ACC112 (cell line): ENCODE data around the gene ZNF561.
"Not testable (repeated sequence)": the region's sequence is repeated elsewhere in the genome, so short reads cannot be mapped to it uniquely, and the experiment has no call there.

Experiments
- H2AFZ ChIP-seq: fragments of 200-600 bp; sonication (generic); one replicate; pipeline ENCODE4 v1.6.0; 2017; ENCODE audit warnings: antibody characterized with exemption, low read length; ENCODE audit not compliant: unreplicated experiment
- H3K27ac ChIP-seq: fragments of 200-600 bp; sonication (generic); 2 replicates; pipeline ENCODE4 v1.5.1; 2014; ENCODE audit warnings: low read depth, mild to moderate bottlenecking, antibody characterized with exemption, low read length, moderate library complexity
- H3K27me3 ChIP-seq: fragments of 200-600 bp; sonication (generic); 2 replicates; pipeline ENCODE4 v1.6.1; 2014; ENCODE audit warnings: mild to moderate bottlenecking, antibody characterized with exemption, low read length, moderate library complexity, mixed read lengths; ENCODE audit not compliant: insufficient read depth
- H3K36me3 ChIP-seq: fragments of 200-600 bp; sonication (generic); 2 replicates; pipeline ENCODE4 v1.6.1; 2016; ENCODE audit warnings: mild to moderate bottlenecking, antibody characterized with exemption, low read length, moderate library complexity, mixed read lengths; ENCODE audit not compliant: insufficient read depth
- H3K4me1 ChIP-seq: fragments of 200-600 bp; sonication (generic); one replicate; pipeline ENCODE4 v1.6.1; 2016; ENCODE audit warnings: low read length, mixed read lengths; ENCODE audit not compliant: insufficient read depth, unreplicated experiment, control insufficient read depth
- H3K4me3 ChIP-seq: fragments of 200-600 bp; sonication (generic); 2 replicates; pipeline ENCODE4 v1.5.1; 2014; ENCODE audit warnings: mild to moderate bottlenecking, low read depth, low read length
- H3K79me2 ChIP-seq: fragments of 200-600 bp; sonication (generic); one replicate; pipeline ENCODE4 v1.6.0; 2016; ENCODE audit warnings: low read length; ENCODE audit not compliant: control insufficient read depth, unreplicated experiment, insufficient read depth

ZNF561 gene

DNA sequence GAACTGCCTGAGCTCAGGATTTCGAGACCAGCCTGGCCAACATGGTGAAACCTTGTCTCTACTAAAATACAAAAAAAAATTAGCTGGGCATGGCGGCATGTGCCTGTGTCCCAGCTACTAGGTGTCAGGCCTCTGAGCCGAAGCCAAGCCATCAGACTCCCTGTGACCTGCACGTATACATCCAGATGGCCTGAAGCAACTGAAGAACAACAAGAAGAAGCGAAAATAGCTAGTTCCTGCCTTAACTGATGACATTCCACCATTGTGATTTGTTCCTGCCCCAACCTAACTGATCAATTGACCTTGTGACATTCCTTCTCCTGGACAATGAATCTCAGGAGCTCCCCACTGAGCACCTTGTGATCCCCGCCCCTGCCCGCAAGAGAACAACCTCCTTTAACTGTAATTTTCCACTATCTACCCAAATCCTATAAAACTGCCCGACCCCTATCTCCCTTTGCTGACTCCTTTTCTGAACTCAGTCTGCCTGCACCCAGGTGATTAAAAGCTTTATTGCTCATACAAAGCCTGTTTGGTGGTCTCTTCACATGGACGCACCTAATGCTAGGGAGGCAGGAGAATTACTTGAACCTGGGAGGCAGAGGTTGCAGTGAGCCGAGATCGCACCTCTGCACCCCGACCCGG is 38.8 kb downstream of the ZNF561 start:
- H3K79me2 ChIP-seq: peaks cover 67% of the 10 kb centered on the region
- not testable (repeated sequence) for H3K4me3 ChIP-seq, H3K27me3 ChIP-seq, H2AFZ ChIP-seq, H3K27ac ChIP-seq, H3K4me1 ChIP-seq
- peaks cover 29% of the 10 kb centered on the region for H3K36me3 ChIP-seq

GRCh38 chr19:9580728-9581127 is 40.3 kb downstream of the ZNF561 start:
- Histone ChIP-seq H3K4me3 (no peak overlapping the region), H3K4me1 (no peaks in the 10 kb centered on the region), H3K27me3 (no peaks in the 10 kb centered on the region), H3K79me2 (peaks cover 82% of the 10 kb centered on the region), H2AFZ (no peak overlapping the region), H3K36me3 (peaks cover 35% of the 10 kb centered on the region), H3K27ac (no peak overlapping the region)

GRCh38 chr19:9570255-9570654 is 50.8 kb downstream of the ZNF561 start:
- no peak overlapping the region for H3K4me3 ChIP-seq
- H3K79me2 ChIP-seq: peaks cover 79% of the 10 kb centered on the region
- H3K4me1 ChIP-seq: no peaks in the 10 kb centered on the region
- H3K36me3 ChIP-seq: peaks cover 70% of the 10 kb centered on the region
- H3K27me3 ChIP-seq: no peaks in the 10 kb centered on the region
- H3K27ac ChIP-seq: no peak overlapping the region
- no peak overlapping the region for H2AFZ ChIP-seq

DNA sequence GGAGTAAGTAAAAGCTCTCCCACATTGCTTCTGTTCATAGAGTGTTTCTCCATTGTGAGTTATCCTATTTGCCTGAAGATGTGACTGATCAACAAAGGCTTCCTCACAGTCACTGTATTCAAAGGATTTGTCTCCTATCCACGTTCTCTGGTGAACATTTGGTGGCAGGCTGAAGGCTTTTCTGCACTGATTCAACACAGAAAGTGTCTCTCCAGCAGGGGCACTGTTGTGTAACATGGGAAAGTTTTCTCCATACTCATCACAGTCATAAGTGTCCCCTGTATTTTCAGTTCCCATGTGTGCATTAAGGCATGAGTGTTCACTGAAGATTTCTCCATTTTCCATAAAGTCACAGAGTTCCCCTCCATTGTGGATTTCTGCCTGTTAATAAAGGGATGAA is 54.3 kb downstream of the ZNF561 start:
- no peaks in the 10 kb centered on the region for H3K27me3 ChIP-seq
- no peak overlapping the region for H3K4me3 ChIP-seq
- peaks cover 80% of the 10 kb centered on the region for H3K36me3 ChIP-seq
- no peak overlapping the region for H3K27ac ChIP-seq
- H3K79me2 ChIP-seq: peaks cover 53% of the 10 kb centered on the region
- no peak overlapping the region for H2AFZ ChIP-seq
- H3K4me1 ChIP-seq: no peaks in the 10 kb centered on the region

DNA sequence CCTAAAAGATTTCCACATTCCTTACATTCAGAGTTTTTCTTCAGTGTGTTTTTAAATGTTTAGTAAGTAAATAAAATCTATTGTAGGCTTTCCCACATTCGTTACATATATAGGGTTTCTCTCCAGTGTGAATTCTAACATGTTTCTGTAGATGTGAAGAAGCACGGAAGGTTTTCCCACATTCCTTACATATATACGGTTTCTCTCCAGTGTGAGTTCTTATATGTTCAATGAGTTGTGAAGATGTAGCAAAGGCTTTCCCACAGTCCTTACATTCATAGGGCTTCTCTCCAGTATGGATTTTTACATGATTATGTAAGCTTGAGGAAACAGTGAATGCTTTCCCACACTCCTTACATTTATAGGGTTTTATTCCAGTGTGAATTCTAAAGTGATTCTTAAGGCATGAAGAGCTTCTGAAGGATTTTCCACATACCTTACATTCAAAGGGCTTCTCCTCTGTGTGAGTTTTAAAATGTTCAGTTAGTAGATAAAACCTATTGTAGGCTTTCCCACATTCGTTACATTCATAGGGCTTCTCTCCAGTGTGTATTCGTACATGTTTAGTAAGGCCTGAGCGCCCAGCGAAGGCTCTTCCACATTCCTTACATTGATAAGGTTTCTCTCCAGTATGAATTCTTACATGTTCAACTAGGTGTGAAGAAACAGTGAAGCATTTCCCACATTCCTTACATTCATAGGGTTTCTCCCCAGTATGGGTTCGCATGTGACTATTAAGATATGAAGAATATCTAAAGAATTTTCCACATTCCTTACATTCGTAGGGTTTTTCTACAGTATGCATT is 54.9 kb downstream of the ZNF561 start:
- Histone ChIP-seq H3K27ac (no peak overlapping the region), H3K27me3 (no peaks in the 10 kb centered on the region), H3K4me3 (no peak overlapping the region), H2AFZ (no peak overlapping the region), H3K4me1 (no peaks in the 10 kb centered on the region), H3K36me3 (peaks cover 80% of the 10 kb centered on the region), H3K79me2 (peaks cover 46% of the 10 kb centered on the region)
